OCI-LY1 (cell line): ENCODE measurements around the gene RAVER1.

Experiments
- EZH2 ChIP-seq: fragments of 200-600 bp; sonication (generic), shearing (Covaris generic); IDR thresholded peaks from 2 replicates; pipeline ENCODE4 v1.8.0; 2017; ENCODE audit warnings: borderline replicate concordance, mixed run types, mild to moderate bottlenecking, antibody characterized with exemption, low read length, moderate library complexity, mixed read lengths
- TF ChIP-seq, protein P1 (sequence below): fragments of 200-600 bp; sonication (generic), shearing (Covaris generic); IDR thresholded peaks from 2 replicates; pipeline ENCODE4 v1.5.1; 2017; ENCODE audit warnings: mild to moderate bottlenecking, antibody characterized with exemption, low read length, moderate library complexity, mixed read lengths

DNA sequence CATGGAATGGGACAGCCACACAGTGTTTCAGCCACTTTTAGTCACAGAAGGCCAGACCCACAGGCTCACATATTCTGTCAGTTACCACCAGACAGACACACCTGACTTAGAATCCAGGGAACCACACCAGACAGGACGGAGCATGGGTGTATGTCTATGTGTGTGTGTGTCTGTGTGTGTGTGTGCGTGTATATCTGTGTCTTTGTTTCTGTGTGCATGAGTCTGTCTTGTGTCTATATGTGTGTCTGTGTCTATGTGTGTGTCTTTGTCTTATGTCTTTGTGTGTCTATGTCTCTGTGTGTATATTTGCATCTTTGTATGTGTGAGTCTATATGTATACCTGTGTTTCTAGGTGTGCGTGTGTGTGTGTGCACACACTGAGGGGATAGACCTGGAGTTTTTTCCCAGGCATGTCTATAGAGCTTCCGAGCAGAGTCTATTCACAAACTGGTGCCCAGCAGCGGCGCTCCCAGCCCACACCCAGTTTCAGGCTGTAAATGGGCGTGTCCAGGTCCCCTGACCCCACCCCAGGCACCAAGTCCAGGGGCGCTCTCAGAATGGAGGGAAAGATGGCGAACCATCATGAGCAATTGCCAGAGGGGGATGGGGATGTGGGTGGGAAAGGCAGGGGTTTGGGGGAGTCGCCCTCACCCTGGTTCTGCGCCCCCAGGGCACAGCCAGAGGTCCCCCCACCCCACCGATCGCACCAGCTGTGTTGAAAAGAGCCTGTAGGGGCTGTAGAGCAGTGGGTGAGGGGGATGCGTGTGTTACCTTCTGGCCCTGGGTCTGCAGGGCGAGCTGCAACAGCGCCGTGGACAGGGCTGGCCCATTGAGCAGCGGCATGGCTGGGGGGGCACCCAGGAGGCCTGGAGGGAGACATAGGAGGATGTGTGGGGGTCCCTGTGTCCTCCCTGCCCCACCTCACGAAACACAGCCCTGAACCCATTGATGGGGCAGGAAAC, 11.2 kb downstream of the RAVER1 start:
- TF ChIP-seq, protein P1, sequence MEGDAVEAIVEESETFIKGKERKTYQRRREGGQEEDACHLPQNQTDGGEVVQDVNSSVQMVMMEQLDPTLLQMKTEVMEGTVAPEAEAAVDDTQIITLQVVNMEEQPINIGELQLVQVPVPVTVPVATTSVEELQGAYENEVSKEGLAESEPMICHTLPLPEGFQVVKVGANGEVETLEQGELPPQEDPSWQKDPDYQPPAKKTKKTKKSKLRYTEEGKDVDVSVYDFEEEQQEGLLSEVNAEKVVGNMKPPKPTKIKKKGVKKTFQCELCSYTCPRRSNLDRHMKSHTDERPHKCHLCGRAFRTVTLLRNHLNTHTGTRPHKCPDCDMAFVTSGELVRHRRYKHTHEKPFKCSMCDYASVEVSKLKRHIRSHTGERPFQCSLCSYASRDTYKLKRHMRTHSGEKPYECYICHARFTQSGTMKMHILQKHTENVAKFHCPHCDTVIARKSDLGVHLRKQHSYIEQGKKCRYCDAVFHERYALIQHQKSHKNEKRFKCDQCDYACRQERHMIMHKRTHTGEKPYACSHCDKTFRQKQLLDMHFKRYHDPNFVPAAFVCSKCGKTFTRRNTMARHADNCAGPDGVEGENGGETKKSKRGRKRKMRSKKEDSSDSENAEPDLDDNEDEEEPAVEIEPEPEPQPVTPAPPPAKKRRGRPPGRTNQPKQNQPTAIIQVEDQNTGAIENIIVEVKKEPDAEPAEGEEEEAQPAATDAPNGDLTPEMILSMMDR: no peak
- TF ChIP-seq EZH2: no peak
